ENCODE results near the gene KCNMA1.

The KCNMA1 gene

DNA sequence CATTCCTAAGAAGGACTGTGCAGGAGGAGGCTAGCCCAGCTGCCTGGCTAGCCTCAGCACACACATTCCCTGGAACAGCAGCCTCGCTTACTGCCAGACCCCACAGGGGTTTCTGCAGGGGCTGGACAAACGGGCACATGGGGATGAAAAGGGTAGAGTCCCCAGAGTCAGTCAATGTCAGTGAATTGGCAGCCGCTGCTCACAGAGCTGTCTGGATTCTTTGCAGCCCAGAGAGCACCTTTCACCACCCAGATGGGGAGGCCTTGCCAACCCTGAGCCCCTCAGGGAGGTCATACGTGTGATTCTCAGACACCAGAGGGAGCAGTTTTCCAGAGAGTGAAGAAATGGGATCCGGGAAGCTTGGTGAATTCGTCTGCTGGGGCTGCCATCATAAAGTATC, 143.3 kb downstream of the KCNMA1 start:
- Histone ChIP-seq H3K79me2 (ENCODE audit: insufficient read depth, low read depth) (no peaks in the 10 kb centered on the region), H3K9ac (no peak overlapping the region), H3K27ac (no peak overlapping the region), H3K27me3 (ENCODE audit: insufficient read depth, low read depth) (no peaks in the 10 kb centered on the region), H4K20me1 (ENCODE audit: insufficient read depth) (no peaks in the 10 kb centered on the region), H3K4me3 (IDR thresholded peaks at IDR 0.05; ENCODE audit: insufficient read depth, low read depth, low read length) (no peak overlapping the region), H3K4me2 (no peak overlapping the region), H3K36me3 (ENCODE audit: insufficient read depth) (no peaks in the 10 kb centered on the region), H2AFZ (ENCODE audit: low read depth) (no peak overlapping the region), H3K4me1 (ENCODE audit: low read depth, poor library complexity, severe bottlenecking) (no peaks in the 10 kb centered on the region)
- TF ChIP-seq CTCF (conservative IDR thresholded peaks at IDR 0.05; ENCODE audit: low read depth, low read length) = no peak

DNA sequence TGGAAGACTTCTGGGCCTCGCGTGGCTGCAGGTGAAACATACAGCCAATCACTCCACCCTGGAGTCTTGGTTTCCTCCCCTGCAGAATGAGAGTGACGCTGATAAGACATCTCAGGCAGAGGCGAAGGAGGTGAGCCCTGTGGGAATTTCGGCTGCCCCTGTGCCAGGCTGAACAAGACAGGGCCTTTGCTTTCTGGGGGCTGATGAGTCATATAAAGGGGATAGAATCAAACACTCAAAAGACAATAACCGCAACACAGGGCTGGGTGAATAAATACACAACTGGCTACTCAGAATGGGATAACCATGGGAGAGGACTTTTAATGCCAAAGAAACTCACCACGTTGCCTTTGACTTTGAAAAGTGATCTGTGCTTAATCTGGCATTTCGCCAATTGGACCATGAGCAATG, 143.8 kb downstream of the KCNMA1 start:
- Histone ChIP-seq H3K27me3 (ENCODE audit: insufficient read depth, low read depth) (no peaks in the 10 kb centered on the region), H3K27ac (no peak overlapping the region), H3K79me2 (ENCODE audit: insufficient read depth, low read depth) (no peaks in the 10 kb centered on the region), H3K9ac (no peak overlapping the region), H2AFZ (ENCODE audit: low read depth) (no peak overlapping the region), H4K20me1 (ENCODE audit: insufficient read depth) (no peaks in the 10 kb centered on the region), H3K36me3 (ENCODE audit: insufficient read depth) (no peaks in the 10 kb centered on the region), H3K4me1 (ENCODE audit: low read depth, poor library complexity, severe bottlenecking) (no peaks in the 10 kb centered on the region), H3K4me3 (IDR thresholded peaks at IDR 0.05; ENCODE audit: insufficient read depth, low read depth, low read length) (no peak overlapping the region), H3K4me2 (no peak overlapping the region)
- no peak for TF ChIP-seq CTCF (conservative IDR thresholded peaks at IDR 0.05; ENCODE audit: low read depth, low read length)

DNA sequence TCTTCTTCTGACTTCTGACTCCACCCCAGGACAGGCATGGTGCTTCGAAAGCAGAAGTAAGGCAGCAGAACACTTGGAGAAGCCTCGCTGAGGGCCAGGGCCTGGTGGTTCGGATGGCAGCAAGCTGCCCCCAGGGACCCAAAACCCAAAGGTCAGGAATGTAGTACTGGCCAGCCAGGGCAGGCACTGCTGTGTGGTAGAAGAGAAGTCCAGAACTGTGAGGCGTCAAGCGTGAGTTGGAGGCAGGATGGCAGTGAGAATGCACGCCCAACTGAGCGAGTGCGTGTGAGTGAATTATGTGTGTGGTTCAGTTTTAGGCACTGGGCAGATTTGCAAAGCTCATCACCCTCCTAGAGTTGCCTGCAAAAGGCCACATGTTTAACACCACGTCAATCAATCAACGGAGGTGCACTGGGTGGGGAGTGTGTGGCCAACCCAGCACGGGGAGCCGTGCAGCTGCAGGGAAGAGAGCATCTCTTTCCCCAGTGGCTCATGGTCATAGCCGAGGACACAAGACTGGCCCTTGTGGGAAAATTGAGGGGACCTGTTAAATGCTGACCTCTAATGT, 144.3 kb downstream of the KCNMA1 start:
- Histone ChIP-seq H3K4me2 (no peak overlapping the region), H3K4me3 (IDR thresholded peaks at IDR 0.05; ENCODE audit: insufficient read depth, low read depth, low read length) (no peak overlapping the region), H3K27me3 (ENCODE audit: insufficient read depth, low read depth) (no peaks in the 10 kb centered on the region), H3K9ac (no peak overlapping the region), H2AFZ (ENCODE audit: low read depth) (no peak overlapping the region), H3K4me1 (ENCODE audit: low read depth, poor library complexity, severe bottlenecking) (no peaks in the 10 kb centered on the region), H4K20me1 (ENCODE audit: insufficient read depth) (no peaks in the 10 kb centered on the region), H3K27ac (no peak overlapping the region), H3K36me3 (ENCODE audit: insufficient read depth) (no peaks in the 10 kb centered on the region), H3K79me2 (ENCODE audit: insufficient read depth, low read depth) (no peaks in the 10 kb centered on the region)
- no peak for TF ChIP-seq CTCF (conservative IDR thresholded peaks at IDR 0.05; ENCODE audit: low read depth, low read length)

DNA sequence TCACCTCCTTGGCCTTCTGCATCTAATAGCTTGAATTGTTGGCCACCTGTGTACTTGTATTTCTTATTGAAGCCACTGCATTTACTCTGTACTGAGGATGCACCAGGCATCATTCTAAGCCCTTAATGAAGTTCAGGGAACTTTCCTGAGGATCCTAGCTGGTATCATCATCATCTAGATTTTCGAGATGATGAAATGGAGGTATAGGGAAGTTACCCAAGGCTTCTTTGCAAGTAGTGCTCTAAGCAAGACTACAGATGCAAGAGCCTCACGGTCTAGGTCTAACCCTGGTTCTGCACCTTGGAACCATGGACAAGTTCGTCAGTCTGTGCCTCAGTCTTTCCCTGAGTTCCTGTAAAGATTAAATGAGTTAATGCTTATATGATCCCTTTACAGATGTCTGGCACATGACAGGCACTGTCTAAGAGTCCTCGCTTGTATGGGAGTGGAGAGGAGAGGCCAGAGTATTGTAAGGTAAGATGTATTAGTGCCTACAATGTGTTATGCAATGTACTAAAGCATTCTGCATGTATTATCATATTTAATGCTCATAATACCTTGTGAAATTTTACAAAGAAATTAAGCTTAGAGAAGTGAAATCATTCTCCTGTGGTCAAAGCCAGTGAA, 145.1 kb downstream of the KCNMA1 start:
- Histone ChIP-seq H2AFZ (ENCODE audit: low read depth) (no peak overlapping the region), H3K27ac (no peak overlapping the region), H3K4me3 (IDR thresholded peaks at IDR 0.05; ENCODE audit: insufficient read depth, low read depth, low read length) (no peak overlapping the region), H3K9ac (no peak overlapping the region), H4K20me1 (ENCODE audit: insufficient read depth) (no peaks in the 10 kb centered on the region), H3K4me2 (no peak overlapping the region), H3K36me3 (ENCODE audit: insufficient read depth) (no peaks in the 10 kb centered on the region), H3K4me1 (ENCODE audit: low read depth, poor library complexity, severe bottlenecking) (no peaks in the 10 kb centered on the region), H3K27me3 (ENCODE audit: insufficient read depth, low read depth) (no peaks in the 10 kb centered on the region), H3K79me2 (ENCODE audit: insufficient read depth, low read depth) (no peaks in the 10 kb centered on the region)
- TF ChIP-seq CTCF (conservative IDR thresholded peaks at IDR 0.05; ENCODE audit: low read depth, low read length) = no peak

Measured in KMS-11 (cell line).